HL-60/S4 (cell line): Measurements from ENCODE around the gene METRN.
"Not testable (repeated sequence)": the region's sequence is repeated elsewhere in the genome, so short reads cannot be mapped to it uniquely, and the experiment has no call there.

ENCODE experiments used
- in situ Hi-C: fragments of 300-500 bp; cut with MboI; formaldehyde crosslinking; loops from 2 replicates; pipeline ENCODE4 v1.14.3; 2022; ENCODE audit warnings: low sequenced_read_pairs

The METRN gene

DNA sequence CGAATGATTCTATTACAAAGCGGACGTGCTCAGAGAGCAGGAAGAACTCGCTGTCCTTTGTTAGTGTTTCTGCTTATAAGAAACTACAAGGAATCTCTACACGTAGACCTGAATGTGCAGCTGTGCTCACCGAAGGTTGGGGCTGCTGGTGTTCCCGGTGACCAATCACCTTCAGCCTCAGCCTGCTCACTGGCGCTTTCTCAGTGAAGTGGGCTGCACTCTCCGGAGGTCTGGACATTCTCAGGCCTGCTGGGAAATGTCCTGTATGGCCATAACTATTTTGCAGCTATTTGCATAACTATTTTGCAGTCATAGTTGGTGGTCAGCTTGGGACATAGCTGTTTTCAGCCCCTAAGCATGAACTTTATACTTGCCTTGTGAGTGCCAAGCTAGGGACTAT lies 35.6 kb downstream of the METRN start:
- in situ Hi-C loops, result no loop called here

DNA sequence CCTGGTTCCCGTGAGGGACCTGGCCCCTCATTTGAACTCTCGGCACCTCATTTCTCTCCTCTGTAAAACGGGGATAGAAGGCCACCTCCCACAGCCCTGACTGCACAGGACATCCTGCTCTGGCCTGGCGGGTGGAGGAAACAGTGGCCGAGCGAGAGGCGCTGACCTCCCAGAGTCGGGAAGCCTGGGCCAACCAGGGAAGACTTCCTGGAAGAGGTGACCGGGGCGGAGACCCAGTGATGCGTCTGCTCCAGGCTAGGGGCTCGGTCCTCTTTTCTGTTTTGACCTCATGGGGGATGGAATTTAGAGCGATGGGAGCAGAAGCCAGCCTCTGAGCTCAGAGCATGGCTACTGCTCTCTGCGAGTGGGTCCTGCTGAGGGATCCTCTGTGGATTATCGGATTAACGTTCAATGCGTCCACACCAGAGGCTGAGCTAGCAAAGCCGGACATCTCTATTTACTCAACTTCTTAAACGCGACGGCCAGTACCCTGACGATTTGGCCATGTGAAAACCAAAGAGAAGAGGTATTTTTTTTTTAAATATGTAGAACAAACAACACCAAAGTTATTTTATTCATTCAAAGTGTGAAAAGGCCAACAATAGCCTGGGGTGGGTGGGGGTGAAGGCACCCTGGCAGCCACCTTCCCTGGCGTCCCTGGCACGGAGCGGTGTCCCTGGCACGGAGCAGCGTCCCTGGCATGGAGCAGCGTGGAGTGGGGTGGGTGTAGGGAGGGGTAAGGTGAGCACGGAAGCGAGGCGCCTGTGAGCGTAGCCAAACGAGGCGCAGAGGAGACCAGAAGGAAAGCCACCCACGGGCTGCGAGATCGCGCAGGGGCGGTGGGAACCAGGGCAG lies 36.5 kb downstream of the METRN start:
- in situ Hi-C loops, result no loop called here

GRCh38 chr16:752007-752312 lies 37.0 kb downstream of the METRN start:
- in situ Hi-C loops, result no loop called here

- in situ Hi-C loops, result not testable (repeated sequence)
These were observed 39.2 kb downstream of the METRN start for GRCh38 chr16:754121-754607.

DNA sequence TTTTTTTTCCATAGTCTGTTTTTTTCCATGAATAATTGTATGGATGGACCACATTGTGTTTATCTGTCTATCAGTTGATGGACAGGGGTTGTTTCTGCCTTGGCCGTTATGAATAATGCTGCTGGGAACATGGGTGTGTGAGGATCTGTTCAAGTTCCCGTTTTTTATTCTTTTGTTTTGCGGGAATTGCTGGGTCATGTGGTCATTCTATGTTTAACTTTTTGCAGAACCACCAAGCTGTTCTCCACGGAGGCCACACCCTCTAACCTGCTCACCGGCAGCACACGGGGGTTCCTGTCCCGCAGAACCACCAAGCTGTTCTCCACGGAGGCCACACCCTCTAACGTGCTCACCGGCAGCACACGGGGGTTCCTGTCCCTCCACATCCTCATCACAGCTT lies 39.7 kb downstream of the METRN start:
- in situ Hi-C loops, result no loop called here

DNA sequence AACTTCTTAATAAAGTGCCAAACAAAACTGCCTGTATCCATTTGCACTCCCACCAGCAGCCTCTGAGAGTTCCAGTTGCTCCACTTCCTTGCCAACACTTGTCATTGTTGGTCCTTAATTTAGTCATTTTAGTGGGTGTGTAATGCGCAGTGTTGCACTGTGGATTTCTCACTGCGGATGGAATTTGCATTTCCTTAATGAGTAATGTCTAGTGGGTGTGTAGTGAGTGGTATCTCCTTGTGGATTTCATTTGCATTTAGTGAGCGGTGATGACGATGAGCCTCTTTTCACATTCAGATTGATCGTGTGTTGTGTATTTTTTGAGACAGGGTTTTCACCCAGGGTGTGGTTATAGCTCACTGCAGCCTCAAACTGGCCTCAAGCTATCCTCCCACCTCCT lies 41.5 kb downstream of the METRN start:
- in situ Hi-C loops, result no loop called here

DNA sequence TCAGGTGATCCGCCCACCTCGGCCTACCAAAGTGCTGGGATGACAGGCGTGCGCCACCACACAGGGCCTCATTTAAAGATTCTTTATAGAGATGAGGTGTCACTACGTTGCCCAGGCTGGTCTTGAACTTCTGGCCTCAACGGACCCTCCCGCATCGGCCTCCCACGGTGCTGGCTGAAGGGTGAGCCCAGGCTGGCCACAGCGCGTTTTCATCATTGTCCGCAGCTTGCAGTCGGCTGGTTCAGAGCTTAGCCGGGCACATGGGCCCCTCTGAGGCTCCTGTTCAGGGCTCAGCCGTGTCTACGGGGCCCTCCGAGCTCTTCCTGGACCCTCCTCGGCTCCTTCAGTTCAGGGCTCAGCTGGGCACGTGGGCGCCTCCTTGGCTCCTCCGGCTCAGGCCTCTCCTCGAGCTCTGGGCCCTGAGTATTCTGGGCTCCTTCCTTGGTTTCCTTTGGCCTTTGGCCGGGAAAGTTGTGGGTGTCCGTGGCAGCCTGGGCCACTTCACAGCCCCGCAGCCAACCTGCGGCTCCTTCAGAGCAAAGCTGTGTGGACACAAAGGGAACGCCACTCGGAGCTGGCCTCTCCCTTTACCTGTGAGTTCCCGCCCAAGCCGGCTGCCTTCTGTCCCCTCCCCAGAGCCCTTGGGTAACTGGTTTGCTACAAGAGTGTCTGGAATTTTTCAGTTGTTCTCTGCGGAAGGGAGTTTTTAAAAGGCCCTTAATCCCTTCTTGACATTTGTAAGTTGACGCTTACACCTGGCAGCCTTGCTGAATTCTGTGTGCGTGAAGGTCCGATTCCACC lies 44.4 kb downstream of the METRN start:
- in situ Hi-C loops, result no loop called here

GRCh38 chr16:760065-760464 lies 45.1 kb downstream of the METRN start:
- in situ Hi-C loops, result no loop called here

GRCh38 chr16:760545-761343 lies 45.8 kb downstream of the METRN start, which contains the start of gene MSLN:
Gene MSLN, plus strand, starts transcription at chr16:760734. Its CDS starts 1,947 bp downstream, at chr16:762681.
- in situ Hi-C loops, result no loop called here

DNA sequence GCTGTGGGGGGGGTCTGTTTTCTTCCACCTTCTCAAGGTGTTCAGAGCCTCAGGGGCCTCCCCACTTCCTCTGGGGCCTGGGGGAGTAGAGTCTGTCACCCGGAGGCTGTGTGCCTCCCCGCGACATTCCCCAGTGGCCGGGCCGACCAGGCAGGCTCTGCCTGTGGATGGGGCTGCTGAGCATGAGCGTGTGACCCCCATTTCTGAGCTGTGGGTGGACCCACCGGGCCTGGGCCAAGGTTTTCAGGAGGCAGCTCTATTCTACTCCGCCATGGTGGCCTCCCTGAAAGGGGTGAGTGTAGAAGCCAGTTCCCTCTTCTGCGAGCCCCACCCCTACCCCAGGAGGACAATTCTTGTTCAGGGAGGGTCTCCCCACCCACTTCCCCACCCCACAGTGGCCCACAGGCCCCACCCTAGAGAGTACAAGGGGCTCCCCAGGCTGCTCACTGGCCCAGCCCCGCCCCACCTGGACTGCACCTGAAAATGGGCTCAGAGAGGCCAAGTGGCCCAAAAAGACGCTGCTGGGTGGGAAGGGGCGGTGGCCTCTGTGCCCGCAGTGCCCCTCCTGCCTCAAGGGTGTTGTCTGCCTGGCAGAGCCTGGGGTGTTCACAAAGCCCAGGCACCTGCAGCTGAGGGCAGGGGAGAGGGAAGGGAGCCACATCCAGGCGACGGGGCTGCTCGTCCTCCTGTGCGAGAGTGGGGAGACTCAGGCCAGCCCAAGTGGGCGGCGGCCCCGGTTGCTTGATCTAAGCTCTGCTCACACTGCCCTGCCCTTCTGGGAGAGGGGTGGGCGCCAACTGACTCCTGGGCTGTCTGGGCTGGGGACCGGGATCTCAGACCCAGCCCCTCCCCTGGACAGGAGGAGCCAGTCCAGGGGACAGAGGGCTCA lies 47.0 kb downstream of the METRN start:
- in situ Hi-C loops, result no loop called here

DNA sequence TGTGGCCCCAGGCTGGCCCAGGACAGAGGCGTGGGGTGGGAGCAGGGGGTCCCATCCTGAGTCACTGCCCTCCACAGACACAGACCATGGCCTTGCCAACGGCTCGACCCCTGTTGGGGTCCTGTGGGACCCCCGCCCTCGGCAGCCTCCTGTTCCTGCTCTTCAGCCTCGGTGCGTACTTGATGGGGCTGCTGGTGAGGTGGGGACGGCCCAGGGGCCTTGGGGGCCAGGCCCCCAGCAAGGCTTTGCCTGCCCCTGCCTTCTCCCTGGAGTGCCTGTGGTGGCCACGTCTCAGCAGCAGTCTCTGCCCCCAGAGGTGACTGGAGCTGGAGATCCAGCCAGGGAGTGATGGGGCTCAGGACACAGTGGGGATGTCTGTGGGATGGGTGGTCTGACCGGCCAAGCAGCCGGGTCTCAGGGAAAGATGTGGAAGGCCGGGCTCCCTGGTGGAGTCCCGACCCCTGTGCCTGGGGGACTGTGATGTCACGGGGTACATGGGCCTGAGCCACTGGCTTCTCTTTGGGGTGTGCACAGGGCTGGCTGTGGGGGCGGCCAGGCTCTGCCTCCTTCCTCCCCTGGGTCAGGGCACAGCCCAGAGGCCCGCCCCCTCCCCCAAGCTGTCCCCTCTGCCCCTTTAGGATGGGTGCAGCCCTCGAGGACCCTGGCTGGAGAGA lies 47.8 kb downstream of the METRN start:
- in situ Hi-C loops, result no loop called here

DNA sequence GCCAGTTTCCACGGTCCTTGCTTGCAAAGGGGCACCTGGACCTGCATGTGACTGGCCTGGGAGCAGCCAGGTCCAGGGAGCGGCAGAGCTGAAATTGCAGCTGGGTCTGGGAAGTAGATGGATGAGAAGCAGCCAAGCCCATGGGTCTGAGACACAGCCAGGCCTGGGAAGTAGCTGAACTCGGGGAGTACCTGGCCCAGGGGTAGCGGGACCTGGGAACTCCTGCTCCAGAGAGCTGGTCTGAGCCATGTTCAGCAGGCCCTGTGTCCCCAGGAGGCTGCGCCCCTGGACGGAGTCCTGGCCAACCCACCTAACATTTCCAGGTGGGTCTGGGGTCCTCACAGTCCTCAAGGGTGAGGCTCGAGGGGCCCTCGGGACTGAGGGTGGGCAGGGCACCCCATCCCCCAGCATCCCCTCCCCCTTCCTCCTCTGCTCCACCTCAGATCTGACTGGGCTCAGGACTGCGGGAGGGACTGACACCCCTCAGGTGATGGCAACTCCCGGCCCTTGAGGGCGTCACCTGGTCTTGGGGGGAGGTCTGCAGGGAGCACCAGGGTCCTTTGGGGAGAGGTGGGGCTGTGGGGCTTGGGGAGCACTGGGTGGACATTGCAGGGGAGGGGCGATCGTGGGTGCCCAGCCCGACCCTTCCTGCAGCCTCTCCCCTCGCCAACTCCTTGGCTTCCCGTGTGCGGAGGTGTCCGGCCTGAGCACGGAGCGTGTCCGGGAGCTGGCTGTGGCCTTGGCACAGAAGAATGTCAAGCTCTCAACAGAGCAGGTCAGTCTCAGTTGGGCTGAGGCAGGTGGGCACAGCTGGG lies 48.7 kb downstream of the METRN start:
- in situ Hi-C loops, result no loop called here

DNA sequence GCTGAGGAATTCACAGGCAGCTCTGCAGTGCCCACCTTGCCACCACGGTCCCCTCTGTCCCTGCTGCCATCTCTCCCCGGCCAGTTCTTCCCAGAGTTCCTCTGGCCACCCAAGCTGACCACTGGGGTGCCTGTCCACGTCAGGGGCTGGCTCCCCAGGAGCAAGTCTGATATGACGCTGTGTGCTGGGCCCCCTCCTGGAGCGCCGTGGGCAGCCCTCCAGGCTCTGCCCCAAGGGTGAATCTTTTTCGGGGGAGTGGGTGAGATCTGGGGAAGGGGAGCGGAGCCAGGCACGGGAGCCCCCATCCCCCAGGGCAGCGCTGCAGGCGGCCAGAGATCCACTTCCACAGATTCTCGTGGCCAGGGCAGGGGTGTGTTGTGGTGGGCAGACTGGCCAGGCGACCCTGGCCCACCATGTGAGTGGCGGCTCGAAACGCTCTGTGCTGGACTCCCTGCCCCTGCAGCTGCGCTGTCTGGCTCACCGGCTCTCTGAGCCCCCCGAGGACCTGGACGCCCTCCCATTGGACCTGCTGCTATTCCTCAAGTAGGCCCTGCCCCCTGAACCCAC lies 49.3 kb downstream of the METRN start:
- in situ Hi-C loops, result no loop called here

- in situ Hi-C loops, result no loop called here
These were observed 50.0 kb downstream of the METRN start for GRCh38 chr16:764848-765487.

DNA sequence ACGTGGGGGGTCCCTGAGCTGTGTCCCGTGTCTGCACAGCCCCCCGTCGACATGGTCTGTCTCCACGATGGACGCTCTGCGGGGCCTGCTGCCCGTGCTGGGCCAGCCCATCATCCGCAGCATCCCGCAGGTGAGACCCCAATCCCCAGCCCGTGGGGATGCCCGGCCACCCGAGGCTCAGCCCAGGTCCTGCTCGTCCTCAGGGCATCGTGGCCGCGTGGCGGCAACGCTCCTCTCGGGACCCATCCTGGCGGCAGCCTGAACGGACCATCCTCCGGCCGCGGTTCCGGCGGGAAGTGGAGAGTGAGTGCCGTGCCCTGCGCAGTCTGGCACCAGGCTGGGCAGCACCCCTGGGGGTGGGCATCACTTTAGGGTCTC lies 50.6 kb downstream of the METRN start:
- in situ Hi-C loops, result no loop called here

DNA sequence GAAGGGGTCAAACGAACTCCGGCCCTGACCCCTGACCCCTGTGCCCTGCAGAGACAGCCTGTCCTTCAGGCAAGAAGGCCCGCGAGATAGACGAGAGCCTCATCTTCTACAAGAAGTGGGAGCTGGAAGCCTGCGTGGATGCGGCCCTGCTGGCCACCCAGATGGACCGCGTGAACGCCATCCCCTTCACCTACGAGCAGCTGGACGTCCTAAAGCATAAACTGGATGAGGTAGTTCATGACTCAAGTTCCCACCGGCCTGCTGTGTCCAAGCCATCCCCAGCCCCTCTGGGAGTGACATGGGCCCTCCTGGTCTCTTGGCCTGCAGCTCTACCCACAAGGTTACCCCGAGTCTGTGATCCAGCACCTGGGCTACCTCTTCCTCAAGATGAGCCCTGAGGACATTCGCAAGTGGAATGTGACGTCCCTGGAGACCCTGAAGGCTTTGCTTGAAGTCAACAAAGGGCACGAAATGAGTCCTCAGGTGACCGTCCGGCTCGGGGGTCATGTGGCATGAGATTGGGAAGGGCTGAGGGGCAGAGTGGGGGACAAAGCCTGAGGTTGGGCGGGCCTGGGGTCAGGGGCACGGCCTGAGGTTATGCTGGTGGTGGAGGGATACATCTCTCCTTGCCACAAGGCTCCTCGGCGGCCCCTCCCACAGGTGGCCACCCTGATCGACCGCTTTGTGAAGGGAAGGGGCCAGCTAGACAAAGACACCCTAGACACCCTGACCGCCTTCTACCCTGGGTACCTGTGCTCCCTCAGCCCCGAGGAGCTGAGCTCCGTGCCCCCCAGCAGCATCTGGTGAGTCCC lies 51.3 kb downstream of the METRN start:
- in situ Hi-C loops, result no loop called here
